ENCODE results near the gene AKAP6.

AKAP6 gene

GRCh38 chr14:32607399-32607798, 278.3 kb downstream of the AKAP6 start:
- DNase-seq (ENCODE audit: low read depth in 2 of 3, low spot score in 1 of 3): no peak

GRCh38 chr14:32608857-32609256, 279.8 kb downstream of the AKAP6 start:
- no peak for DNase-seq (ENCODE audit: low read depth in 2 of 3, low spot score in 1 of 3)

- no peak for DNase-seq (ENCODE audit: low read depth in 2 of 3, low spot score in 1 of 3)
Observed at GRCh38 chr14:32609388-32609787, 280.3 kb downstream of the AKAP6 start.

GRCh38 chr14:32611752-32612151, 282.7 kb downstream of the AKAP6 start:
- no peak for DNase-seq (ENCODE audit: low read depth in 2 of 3, low spot score in 1 of 3)

- DNase-seq (ENCODE audit: low read depth in 2 of 3, low spot score in 1 of 3): no peak
Observed at GRCh38 chr14:32618991-32619390, 289.9 kb downstream of the AKAP6 start.

- no peak for DNase-seq (ENCODE audit: low read depth in 2 of 3, low spot score in 1 of 3)
Observed at GRCh38 chr14:32620303-32620702, 291.2 kb downstream of the AKAP6 start.

- DNase-seq (ENCODE audit: low read depth in 2 of 3, low spot score in 1 of 3): no peak
Observed at GRCh38 chr14:32620724-32621123, 291.6 kb downstream of the AKAP6 start.

- no peak for DNase-seq (ENCODE audit: low read depth in 2 of 3, low spot score in 1 of 3)
Observed at GRCh38 chr14:32621585-32621984, 292.5 kb downstream of the AKAP6 start.

GRCh38 chr14:32622742-32623141, 293.6 kb downstream of the AKAP6 start:
- no peak for DNase-seq (ENCODE audit: low read depth in 2 of 3, low spot score in 1 of 3)

- no peak for DNase-seq (ENCODE audit: low read depth in 2 of 3, low spot score in 1 of 3)
Observed at GRCh38 chr14:32623300-32624093, 294.4 kb downstream of the AKAP6 start.

- DNase-seq (ENCODE audit: low read depth in 2 of 3, low spot score in 1 of 3): no peak
Observed at GRCh38 chr14:32625211-32625610, 296.1 kb downstream of the AKAP6 start.

GRCh38 chr14:32627545-32628298, 298.6 kb downstream of the AKAP6 start:
- DNase-seq (ENCODE audit: low read depth in 2 of 3, low spot score in 1 of 3): no peak

GRCh38 chr14:32629236-32629635, 300.1 kb downstream of the AKAP6 start:
- DNase-seq (ENCODE audit: low read depth in 2 of 3, low spot score in 1 of 3): no peak

- no peak for DNase-seq (ENCODE audit: low read depth in 2 of 3, low spot score in 1 of 3)
Observed at GRCh38 chr14:32630701-32631100, 301.6 kb downstream of the AKAP6 start.

- no peak for DNase-seq (ENCODE audit: low read depth in 2 of 3, low spot score in 1 of 3)
Observed at GRCh38 chr14:32633224-32633859, 304.2 kb downstream of the AKAP6 start.

- no peak for DNase-seq (ENCODE audit: low read depth in 2 of 3, low spot score in 1 of 3)
Observed at GRCh38 chr14:32633930-32634329, 304.8 kb downstream of the AKAP6 start.

- no peak for DNase-seq (ENCODE audit: low read depth in 2 of 3, low spot score in 1 of 3)
Observed at GRCh38 chr14:32635061-32635719, 306.1 kb downstream of the AKAP6 start.

GRCh38 chr14:32637582-32637981, 308.5 kb downstream of the AKAP6 start:
- DNase-seq (ENCODE audit: low read depth in 2 of 3, low spot score in 1 of 3): no peak

GRCh38 chr14:32639208-32639607, 310.1 kb downstream of the AKAP6 start:
- no peak for DNase-seq (ENCODE audit: low read depth in 2 of 3, low spot score in 1 of 3)

- DNase-seq (ENCODE audit: low read depth in 2 of 3, low spot score in 1 of 3): no peak
Observed at GRCh38 chr14:32645551-32645950, 316.5 kb downstream of the AKAP6 start.

GRCh38 chr14:32648434-32648833, 319.3 kb downstream of the AKAP6 start:
- no peak for DNase-seq (ENCODE audit: low read depth in 2 of 3, low spot score in 1 of 3)

Measured in stimulated activated CD4-positive, alpha-beta T cell treated with anti-CD3 and anti-CD28 coated beads, Interleukin-12 subunit alpha, Interleukin-12 subunit beta, amount 100 ng/mL, for 48 hours (primary cell).